Left renal cortex interstitium (tissue), 4 donors: ENCODE results near the gene GPR137. TPM values are rescaled to one million over a fixed set of nuclear protein-coding genes. Genes with fewer than 3 reads are reported as not detected.

Experiments
- DNase-seq, 4 donors: peaks; one replicate each; pipeline ENCODE4 v3.0.0-alpha.2; 2013; ENCODE audit warnings: low read depth in 4 of 4, low spot score in 2 of 4, missing footprints in 1 of 4
- polyA plus RNA-seq, 4 donors: library from polyadenylated mRNA; unstranded; fragments of 120-200 nt; gene quantifications; one replicate each; pipeline ENCODE4 v1.2.1, GENCODE V29; 2013; ENCODE audit not compliant: insufficient read length in 4 of 4

Gene GPR137
- polyA plus RNA-seq, 4 donors: 25.6 to 52.9 (median 40.4) TPM

- DNase-seq: no peak
Observed at GRCh38 chr11:64263021-64263946, 22.4 kb upstream of the GPR137 start.

- DNase-seq: no peak
Observed at GRCh38 chr11:64263947-64264317, 21.7 kb upstream of the GPR137 start.

GRCh38 chr11:64264371-64264852 is 21.2 kb upstream of the GPR137 start:
- DNase-seq: no peak

DNA sequence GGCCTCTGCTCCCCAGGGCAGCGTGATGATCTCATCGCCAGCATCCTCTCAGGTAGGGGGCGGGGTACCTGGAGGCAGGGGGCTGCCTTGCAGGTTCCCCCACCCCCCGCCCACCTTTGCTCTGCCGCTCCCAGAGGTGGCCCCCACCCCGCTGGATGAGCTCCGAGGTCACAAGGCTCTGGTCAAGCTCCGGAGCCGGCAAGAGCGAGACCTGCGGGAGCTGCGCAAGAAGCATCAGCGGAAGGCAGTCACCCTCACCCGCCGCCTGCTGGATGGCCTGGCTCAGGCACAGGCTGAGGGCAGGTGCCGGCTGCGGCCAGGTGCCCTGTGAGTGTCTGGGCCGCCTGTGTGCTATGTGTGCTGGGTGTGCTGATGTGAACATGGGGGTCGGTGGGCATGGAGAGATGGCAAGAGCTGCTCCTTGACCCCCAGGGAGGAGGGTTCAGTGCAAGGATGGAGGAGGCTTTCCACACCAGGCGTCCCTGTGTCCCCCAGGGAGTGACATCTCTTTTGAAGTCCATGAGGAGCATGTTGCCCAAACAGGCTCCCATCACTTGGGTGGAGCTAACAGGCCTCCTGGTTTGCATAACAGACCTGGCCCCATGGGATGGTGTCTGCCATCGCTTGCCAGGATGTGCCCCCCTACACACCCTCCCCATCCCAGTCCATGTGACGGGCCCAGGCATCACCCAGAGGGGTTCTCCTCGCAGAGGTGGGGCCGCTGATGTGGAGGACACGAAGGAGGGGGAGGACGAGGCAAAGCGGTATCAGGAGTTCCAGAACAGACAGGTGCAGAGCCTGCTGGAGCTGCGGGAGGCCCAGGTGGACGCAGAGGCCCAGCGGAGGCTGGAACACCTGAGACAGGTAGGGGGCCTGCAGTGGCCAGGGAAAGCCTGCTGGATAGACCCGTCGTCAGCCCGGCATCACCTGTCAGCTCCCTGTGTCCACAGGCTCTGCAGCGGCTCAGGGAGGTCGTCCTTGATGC is 20.2 kb upstream of the GPR137 start:
- DNase-seq: no peak

DNA sequence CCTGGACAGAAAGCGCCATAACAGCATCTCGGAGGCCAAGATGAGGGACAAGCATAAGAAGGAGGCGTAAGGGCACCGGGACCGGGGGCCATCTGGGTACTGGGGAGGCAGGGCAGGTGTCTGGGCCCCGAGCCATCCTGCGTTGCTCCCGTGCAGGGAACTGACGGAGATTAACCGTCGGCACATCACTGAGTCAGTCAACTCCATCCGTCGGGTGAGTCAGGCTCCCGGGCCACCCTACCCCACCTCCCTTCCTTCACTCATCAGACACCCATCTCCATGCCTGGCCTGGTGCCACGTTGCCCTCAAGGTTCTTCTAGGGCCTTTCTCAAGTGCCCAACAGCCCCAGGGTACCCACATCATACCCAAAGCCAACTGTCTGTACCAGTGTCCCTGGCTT is 19.3 kb upstream of the GPR137 start:
- no peak for DNase-seq

- no peak for DNase-seq
Observed at GRCh38 chr11:64267207-64267945, 18.3 kb upstream of the GPR137 start.

DNA sequence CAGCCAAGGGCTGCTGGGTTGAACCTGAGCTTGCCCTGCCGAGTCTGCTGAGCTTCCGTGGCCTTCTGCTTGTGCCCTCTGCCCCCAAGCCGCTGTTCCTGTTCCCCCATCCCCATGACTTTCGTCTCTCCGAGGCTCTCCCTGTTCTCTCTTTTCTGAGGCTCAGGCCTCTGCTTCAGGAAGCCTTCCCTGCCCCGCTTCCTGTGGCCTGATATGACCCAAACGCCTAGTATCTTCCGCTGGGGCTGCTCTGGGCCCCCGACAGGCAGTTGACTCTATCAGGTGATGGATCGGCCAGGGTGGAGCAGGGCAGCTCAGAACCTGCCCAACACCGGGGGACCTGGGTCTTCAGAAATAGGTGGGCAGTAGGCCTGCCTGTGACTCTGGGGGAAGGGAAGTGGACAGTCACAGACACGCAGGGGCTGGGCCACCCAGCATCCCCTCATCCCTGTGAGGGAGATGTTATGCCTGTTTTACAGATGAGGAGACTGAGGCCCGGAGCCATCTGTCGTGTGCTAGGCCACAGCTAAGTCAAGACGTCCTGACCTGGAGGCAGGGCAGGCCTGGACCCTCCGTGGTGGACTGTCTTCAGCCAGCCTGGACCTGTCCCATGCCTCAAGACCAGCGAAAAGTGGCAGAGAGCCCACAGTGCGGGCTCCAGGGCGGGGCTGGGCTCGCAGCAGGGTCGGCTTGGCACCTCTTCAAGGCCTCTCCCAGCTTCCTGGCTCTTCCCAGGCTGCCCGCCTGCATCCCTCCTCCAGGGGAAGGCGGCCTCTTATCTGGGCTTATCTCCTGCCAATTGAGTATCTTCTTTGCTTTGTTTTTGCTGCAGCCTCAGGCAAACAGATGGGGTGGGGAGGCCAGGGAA is 17.4 kb upstream of the GPR137 start:
- no peak for DNase-seq

- DNase-seq: no peak
Observed at GRCh38 chr11:64268893-64269539, 16.6 kb upstream of the GPR137 start.

DNA sequence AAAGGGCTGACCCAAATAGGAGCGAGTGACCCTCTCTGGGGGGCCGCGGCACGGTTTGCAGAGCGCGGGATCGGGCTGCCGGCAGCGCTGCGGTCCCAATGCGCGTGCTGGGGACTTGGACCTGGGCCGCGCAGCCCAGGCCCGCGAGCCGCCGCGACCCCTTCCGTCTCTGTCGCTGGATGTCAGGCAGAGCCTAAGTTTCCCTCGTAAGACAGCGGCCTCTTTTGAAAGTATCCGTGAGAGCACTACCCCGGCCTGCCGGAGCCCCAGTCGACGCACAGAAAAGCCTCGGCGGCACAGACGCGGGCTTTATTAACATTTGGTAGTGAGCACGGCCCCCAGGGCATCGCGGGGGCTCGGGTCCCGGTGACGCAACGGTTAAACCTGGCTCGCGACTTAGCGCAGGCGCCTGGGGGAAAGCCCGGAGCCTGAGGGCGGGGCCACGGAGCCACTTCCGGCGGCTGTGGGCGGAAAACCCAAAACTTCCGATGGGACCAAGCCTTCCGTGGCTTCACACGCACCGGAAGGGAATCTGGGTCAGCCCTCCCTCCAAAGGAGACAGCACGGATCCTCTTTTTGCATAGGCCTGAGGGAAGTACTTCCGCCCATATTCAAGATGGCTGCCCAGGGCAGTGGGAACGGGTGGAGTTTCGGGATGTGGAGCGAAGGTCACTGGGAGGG is 16.0 kb upstream of the GPR137 start:
- peak; percentile 96 to 99 (median 98) for DNase-seq

GRCh38 chr11:64275031-64275800 is 10.4 kb upstream of the GPR137 start:
- no peak for DNase-seq

GRCh38 chr11:64275841-64276240 is 9.8 kb upstream of the GPR137 start:
- no peak for DNase-seq

GRCh38 chr11:64276653-64277431 is 8.8 kb upstream of the GPR137 start:
- DNase-seq: no peak

DNA sequence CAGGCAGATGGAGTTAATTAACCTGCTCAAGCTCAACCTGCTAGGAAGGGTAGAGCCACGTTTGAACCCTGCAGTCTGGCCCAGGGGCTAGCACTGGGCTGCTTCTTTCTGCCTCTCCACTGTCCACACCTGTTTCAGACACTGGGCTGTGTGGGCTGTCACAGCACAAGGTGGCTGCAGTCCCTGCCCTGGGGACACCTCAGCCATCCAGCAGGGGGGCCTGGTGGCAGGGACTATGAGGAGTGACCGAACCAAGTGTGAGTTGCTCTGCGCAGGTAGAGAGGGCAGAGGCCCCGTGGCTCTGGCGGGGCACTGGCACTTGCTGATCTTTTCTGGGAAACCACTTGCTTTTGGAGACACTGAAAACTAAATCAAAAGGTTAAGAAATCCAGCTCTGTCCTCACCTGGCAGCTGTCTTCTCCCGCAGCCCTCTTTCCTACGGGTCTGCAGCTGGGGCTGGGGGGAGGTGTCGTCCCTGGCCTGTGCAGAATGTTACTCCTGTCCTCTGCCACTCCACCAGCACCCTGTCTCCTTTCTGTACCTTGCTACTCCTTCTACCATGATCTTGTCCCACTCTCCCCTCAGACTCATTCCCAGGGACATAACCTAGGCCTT is 7.0 kb upstream of the GPR137 start:
- DNase-seq: no peak

DNA sequence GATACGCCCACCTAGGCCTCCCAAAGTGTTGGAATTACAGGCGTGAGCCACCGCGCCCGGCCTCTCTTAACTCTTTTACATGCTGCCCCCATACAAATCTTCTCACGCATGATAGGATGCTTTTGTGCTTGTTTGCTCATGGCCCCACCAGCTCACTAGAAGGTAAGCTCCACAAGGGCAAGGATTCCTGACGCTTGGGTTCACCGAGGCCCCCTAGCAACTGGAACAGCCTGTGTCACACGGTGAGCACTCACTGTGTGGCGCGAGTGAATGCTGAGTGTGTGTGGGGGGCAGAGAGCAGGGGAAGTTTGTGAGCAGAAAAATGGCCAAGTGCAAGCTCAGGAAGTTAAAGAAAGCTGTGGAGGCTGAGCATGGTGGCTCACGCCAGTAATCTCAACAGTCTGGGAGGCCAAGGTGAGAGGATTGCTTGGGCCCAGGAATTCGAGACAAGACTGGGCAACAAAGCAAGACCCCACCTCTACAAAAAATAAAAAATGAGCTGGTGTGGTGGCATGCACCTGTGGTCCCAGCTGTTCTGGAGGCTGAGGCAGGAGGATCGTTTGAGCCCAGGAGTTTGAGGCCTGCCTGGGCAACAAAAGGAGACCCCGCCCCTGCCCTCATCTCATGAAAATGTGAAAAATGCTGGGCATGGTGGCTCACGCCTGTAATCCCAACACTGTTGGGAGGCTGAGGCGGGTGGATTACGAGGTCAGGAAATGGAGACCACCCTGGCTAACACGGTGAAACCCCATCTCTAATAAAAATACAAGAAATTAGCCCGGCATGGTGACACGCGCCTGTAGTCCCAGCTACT is 3.5 kb upstream of the GPR137 start:
- no peak for DNase-seq

DNA sequence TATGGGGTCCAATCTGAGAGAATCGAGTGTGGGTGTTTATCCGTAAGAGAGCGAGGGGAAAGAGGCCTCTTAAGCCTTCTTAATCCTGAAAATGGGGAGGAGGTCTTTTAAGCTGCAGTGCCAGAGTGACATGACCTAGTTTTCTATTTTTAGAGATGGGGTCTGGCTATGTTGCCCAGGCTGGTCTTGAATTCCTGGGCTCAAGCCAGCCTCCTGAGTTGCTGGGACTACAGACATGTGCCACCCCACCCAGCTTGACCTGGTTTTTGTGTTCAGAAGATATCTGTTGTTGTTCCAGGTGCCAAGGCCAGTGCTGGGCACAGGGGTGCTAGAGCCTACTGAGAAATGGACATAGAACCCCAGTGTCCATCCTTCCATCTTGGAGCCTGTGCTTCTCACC is 2.6 kb upstream of the GPR137 start:
- no peak for DNase-seq
